NCI-H2029 (cell line): ENCODE results near the gene BID.
"Not testable (repeated sequence)": the region's sequence is repeated elsewhere in the genome, so short reads cannot be mapped to it uniquely, and the experiment has no call there.

ENCODE experiments used
- DNase-seq: peaks from one replicate; lab custom pipeline; 2025; lab: John Stamatoyannopoulos, UW

BID gene

DNA sequence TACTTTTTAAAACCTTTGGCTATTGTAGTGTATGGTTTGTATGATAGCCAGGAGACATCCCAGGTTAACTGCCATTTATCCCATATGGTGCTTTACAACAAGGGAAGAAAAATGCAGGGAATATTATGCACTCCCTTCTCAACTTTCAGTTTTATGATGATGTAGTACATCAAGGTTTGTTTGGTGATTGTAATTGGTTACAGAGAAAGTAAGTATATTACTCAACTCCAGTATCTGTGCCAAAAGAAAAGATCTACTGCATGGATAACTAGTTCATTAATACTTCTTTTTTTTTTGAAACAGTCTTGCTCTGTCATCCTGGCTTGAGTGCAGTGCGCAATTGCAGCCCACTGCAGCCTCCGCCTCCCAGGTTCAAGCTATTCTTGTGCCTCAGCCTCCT, 70.5 kb downstream of the BID start:
- DNase-seq = no peak

DNA sequence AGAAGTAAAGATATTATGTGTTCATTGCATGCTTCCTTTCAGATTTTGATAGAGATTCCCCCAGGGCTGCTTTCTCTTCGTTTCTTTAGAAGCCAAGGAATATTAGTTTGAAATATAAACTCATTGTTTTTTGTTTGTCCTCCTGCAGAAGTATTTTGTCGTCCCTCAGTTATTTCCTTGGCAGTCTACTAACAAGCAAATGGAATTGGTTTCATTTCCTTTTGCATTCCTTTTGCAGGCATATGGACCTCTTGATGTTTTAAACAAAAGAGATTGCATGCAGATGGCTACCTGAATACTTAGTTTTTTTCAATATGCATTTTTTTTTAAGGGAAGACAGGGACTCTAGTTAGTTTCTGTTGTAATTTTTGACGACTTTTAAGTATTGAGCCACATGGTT, 73.5 kb downstream of the BID start:
- DNase-seq = no peak

DNA sequence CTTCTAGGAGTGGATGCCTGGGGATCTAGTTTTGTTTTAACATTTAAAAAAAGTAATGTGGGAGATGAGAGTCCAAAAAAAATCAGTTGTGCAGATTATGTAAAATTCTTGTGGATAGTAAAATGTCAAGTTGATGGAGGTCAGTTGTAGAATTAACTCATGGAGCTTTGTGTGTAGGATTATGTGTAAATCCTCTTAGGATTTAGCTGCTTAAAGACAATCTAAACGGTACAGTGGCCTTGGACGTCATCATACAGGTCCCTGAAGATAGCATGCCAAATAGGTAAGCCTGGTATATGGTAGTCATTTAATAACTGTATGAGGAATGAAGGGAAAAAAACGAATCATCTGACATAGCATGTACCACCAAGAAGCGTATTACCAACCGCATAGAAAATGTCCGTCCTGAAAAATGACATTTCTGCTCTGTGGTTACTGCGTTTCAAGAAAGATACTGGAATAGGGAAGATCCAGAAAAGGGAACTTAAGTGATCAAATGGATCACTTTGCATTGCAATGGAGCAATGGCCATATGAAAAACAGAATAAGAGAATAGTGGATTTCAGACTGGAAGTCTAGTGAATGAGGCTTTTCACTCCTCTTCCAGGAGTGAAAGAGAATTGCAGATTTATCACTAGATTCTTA, 74.5 kb downstream of the BID start:
- DNase-seq = no peak

DNA sequence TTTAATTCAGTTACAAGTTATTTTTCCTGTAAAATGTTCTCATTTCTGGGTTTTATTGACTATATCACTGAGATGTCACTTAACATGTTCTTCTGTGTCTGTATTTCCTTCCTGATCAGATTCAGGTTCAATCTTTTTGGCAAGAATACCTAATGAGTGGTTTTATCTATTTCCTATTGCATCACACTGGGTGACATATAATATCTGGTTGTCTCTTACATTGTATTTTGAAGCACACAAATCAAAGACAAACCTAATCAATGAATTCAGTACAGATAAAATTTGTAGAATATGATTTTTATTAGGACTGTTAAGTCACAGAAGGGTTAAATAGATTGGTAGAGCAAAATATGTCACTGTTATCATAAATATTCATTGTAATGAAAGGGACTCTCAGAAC, 75.3 kb downstream of the BID start:
- DNase-seq = no peak

DNA sequence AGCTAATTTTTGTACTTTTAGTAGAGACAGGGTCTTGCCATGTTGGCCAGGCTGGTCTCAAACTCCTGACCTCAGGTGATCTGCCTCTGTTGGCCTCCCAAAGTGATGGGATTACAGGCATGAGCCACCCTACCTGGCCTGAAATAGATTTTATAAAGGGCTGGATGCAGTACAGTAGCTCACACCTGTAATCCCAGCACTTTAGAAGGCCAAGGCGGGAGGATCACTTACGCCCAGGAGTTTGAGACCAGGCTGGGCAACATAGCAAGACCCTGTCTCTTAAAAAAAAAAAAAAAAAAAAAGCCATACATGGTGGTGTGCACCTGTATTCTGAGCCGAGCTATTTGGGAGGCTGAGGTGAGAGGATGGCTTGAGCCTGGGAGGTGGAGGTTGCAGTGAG, 76.0 kb downstream of the BID start:
- DNase-seq = not testable (repeated sequence)

DNA sequence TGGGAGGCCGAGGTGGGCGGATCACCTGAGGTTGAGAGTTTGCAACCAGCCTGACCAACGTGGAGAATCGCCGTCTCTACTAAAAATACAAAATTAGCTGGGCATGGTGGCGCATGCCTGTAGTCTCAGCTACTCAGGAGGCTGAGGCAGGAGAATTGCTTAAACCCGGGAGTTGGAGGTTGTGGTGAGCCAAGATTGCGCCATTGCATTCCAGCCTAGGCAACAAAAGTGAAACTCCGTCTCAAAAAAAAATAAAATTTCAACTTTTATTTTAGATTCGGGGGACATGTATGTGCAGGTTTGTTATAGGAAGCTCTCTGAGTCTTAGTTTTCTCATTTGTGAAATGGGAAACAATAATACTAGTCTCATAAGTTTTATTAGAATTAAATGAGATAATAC, 77.1 kb downstream of the BID start:
- DNase-seq = not testable (repeated sequence)

DNA sequence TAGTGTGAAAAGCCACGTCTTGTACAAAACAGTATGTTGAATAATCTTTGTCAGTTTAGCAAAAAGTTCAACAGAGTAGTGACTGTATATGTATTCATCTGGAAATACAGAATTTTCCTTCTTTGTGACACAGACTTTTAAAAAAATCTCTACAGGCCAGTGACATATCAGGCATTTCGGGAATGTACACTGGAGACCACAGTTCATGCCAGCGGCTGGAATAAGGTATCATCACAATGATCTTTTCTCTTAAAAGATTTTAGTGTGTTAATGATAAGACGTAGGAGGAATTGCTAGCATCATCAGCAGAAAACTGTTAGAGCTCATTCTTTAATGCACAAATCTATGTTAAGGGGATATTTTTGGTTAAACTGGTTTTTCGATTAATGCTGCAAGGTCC, 78.3 kb downstream of the BID start:
- DNase-seq = no peak

DNA sequence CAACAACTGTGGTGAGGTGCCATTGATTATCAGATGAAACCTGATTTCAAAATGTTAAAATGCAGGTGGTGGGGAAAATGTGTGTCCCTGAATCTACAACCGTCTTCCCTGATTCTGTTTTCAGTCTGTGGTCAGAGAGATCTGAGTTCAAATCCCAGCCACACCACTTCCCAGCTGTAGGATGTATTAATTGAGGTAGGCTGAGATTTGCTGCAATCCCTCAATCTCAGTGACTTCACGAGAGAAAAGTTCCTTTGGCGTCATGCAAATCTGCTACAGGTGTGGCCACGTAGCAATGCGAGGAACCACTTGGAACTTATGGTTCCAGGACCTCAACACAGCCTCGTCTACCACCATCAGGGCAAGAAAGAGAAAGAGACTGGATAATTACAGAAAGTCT, 79.5 kb downstream of the BID start:
- no peak for DNase-seq

DNA sequence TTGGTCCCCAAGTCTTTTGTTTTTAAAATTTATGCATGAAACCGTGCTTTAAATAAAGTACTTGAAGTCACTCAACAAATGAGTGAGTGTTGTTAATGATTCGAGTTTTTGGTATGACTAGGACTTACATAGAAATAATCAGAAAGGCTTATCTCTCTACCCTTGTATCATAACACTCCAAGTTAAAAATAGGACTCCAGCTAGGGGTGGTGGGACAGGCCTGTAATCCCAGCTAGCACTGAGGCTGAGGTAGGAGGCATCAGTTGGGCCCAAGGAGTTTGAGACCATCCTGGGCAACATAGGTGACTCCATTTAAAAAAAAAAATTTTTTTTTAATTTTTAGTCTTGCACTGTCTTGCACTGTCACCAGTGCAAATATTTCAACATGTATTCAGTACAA, 80.1 kb downstream of the BID start:
- no peak for DNase-seq

DNA sequence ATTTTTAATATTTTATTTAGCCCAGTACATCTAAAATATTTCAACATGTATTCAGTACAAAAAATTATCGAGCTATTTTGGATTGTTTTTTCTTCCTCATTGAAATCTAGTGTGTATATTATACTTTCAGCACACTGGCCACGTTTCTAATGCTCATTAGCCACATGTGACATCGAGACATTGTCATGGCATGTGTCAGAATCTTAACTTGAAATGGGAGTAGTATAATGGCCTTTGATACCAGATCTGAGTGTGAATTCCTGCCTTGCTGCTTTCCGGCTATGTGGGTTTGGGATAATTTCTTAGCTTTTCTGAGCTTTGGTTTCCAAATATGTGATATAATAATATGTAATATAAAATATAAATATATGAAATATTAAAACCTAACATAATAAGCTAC, 81.4 kb downstream of the BID start:
- no peak for DNase-seq

DNA sequence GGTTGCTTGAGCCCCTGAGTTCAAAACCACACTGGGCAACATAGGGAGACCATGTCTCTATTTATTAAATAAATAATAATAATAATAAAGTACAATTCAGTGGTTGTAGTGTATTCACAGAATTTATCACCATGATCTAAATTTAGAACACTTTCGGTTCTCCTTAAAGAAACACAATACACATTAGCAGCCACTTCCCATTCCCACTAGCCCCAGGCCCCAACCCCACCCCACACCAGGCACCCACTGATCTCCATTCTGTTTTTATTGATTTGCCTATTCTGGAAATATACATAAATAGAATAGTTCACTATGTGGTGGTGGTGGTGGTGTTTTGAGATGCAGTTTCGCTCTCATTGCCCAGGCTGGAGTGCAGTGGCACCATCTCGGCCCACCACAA, 90.0 kb downstream of the BID start:
- no peak for DNase-seq
